Measurements from ENCODE around the gene SLC25A27.

GRCh38 chr6:46720401-46720800 is 67.6 kb downstream of the SLC25A27 start:
- TF ChIP-seq CTCF (IDR thresholded peaks at IDR 0.05), result no peak
- no peak for TF ChIP-seq POLR2A (IDR thresholded peaks at IDR 0.05)

All from adrenal gland (tissue), 5 donors.